A549 (cell line): Measurements from ENCODE around the gene FOLR3. TPM values are rescaled to one million over a fixed set of nuclear protein-coding genes. Genes with fewer than 3 reads are reported as not detected.
"Not testable (repeated sequence)": the region's sequence is repeated elsewhere in the genome, so short reads cannot be mapped to it uniquely, and the experiment has no call there.

Source experiments
- ATAC-seq, 2 experiments: fragments of 200-7000 bp in 1 of 2; fragments of >200 bp in 1 of 2; cut with Nextera tagmentation in 1 of 2; cut with Tn5 transposase in 1 of 2; 3 replicates each; pipeline versions ENCODE4 v1.8.0 to v1.9.1; 2018 to 2020; ENCODE audit warnings: mild to moderate bottlenecking in 1 of 2, moderate library complexity in 1 of 2
- CTCF ChIA-PET: fragments of 300-600 bp; sonication (Branson Sonifier 250); formaldehyde crosslinking; extraction: SDS; loops from one replicate; lab custom pipeline; 2021; ENCODE audit warnings: antibody characterized with exemption, inconsistent platforms; lab: Yijun Ruan, JAX
- POLR2A ChIA-PET: fragments of 350-600 bp; formaldehyde crosslinking; extraction: SDS; loops from one replicate; lab custom pipeline; 2021; ENCODE audit warnings: antibody characterized with exemption, inconsistent platforms; lab: Yijun Ruan, JAX
- DNase-seq, 2 experiments: peaks; one replicate each; pipeline versions ENCODE4 v3.0.0 to v3.0.0-alpha.2; 2011 to 2016; ENCODE audit warnings: low read depth in 1 of 2, low spot score in 1 of 2
- FAIRE-seq: peaks from 2 replicates; lab custom pipeline; 2011; peaks lifted over from hg19 to GRCh38; lab: Jason Lieb, UNC
- H3K27ac ChIP-seq, 2 experiments: fragments of >200 bp; sonication (Bioruptor Twin); formaldehyde crosslinking; 3 replicates each; pipeline ENCODE4 v1.5.1; 2016 to 2017
- H3K4me1 ChIP-seq: fragments of >200 bp; sonication (Bioruptor Twin); formaldehyde crosslinking; 3 replicates; pipeline ENCODE4 v1.6.1; 2016
- H3K4me2 ChIP-seq: fragments of >200 bp; sonication (Bioruptor Twin); formaldehyde crosslinking; 3 replicates; pipeline ENCODE4 v1.6.1; 2016
- H3K4me3 ChIP-seq: fragments of >200 bp; sonication (Bioruptor Twin); formaldehyde crosslinking; 3 replicates; pipeline ENCODE4 v1.5.1; 2016
- H3K9me3 ChIP-seq: fragments of >200 bp; sonication (Bioruptor Twin); formaldehyde crosslinking; 3 replicates; pipeline ENCODE4 v1.6.1; 2016
- ATOH8 ChIP-seq: fragments of 250-450 bp; sonication (Bioruptor Pico); IDR thresholded peaks from 2 replicates; pipeline ENCODE4 v1.5.0; 2020; ENCODE audit warnings: low read depth, mild to moderate bottlenecking, moderate library complexity
- CBX2 ChIP-seq: fragments of 200-600 bp; sonication (generic); IDR thresholded peaks from 2 replicates; pipeline ENCODE4 v1.6.1; 2016; ENCODE audit warnings: low read depth, mild to moderate bottlenecking, borderline replicate concordance
- CEBPB ChIP-seq, 2 experiments: fragments of >200 bp in 1 of 2; sonication (Bioruptor Twin) in 1 of 2; formaldehyde crosslinking in 1 of 2; IDR thresholded peaks; 2 replicates each; pipeline ENCODE4 v1.6.1; 2012 to 2016
- ELK1 ChIP-seq: fragments of 150-350 bp; IDR thresholded peaks from 2 replicates; pipeline ENCODE4 v1.6.1; 2014; ENCODE audit warnings: low read depth, mild to moderate bottlenecking, low read length
- ESRRA ChIP-seq: fragments of 150-350 bp; IDR thresholded peaks from 2 replicates; pipeline ENCODE4 v1.6.1; 2014; ENCODE audit warnings: mild to moderate bottlenecking, low read length, borderline replicate concordance
- FOXS1 ChIP-seq: fragments of 250-450 bp; sonication (Bioruptor Pico); IDR thresholded peaks from 2 replicates; pipeline ENCODE4 v1.5.0; 2020; ENCODE audit warnings: mild to moderate bottlenecking, moderate library complexity
- GATA3 ChIP-seq: IDR thresholded peaks from 2 replicates; pipeline ENCODE4 v1.6.1; 2012; ENCODE audit warnings: borderline replicate concordance
- HDAC2 ChIP-seq: fragments of 200-600 bp; sonication (generic); IDR thresholded peaks from 2 replicates; pipeline ENCODE4 v1.6.1; 2016
- HEYL ChIP-seq: fragments of 250-450 bp; sonication (Bioruptor Pico); IDR thresholded peaks from 2 replicates; pipeline ENCODE4 v1.8.0; 2021; ENCODE audit warnings: mild to moderate bottlenecking, moderate library complexity
- HOXB13 ChIP-seq: fragments of 250-450 bp; sonication (Bioruptor Pico); IDR thresholded peaks from 2 replicates; pipeline ENCODE4 v1.5.0; 2020; ENCODE audit warnings: low read depth, mild to moderate bottlenecking, moderate library complexity
- JUN ChIP-seq, 2 experiments: fragments of >200 bp; sonication (Bioruptor Twin); formaldehyde crosslinking; IDR thresholded peaks; 2 replicates in 1 of 2; 3 replicates in 1 of 2; pipeline ENCODE4 v1.6.1; 2016 to 2017
- JUNB ChIP-seq: fragments of >200 bp; sonication (Bioruptor Twin); formaldehyde crosslinking; IDR thresholded peaks from 2 replicates; pipeline ENCODE4 v1.6.1; 2016
- NPAS2 ChIP-seq: fragments of 250-450 bp; sonication (Bioruptor Pico); IDR thresholded peaks from 2 replicates; pipeline ENCODE4 v1.8.0; 2022; ENCODE audit warnings: mild to moderate bottlenecking, moderate library complexity, borderline replicate concordance
- NR3C1 ChIP-seq: fragments of >200 bp; sonication (Bioruptor Twin); formaldehyde crosslinking; IDR thresholded peaks from 3 replicates; pipeline ENCODE4 v1.6.1; 2017
- PBX3 ChIP-seq: IDR thresholded peaks from 2 replicates; pipeline ENCODE4 v1.6.1; 2012
- PHF8 ChIP-seq: fragments of 200-600 bp; sonication (generic); IDR thresholded peaks from 2 replicates; pipeline ENCODE4 v1.6.1; 2016; ENCODE audit warnings: low read depth, mild to moderate bottlenecking, antibody characterized with exemption, moderate library complexity, borderline replicate concordance
- POLR2A ChIP-seq: IDR thresholded peaks from 2 replicates; pipeline ENCODE4 v1.6.1; 2012; ENCODE audit warnings: mild to moderate bottlenecking, low read length
- RAD21 ChIP-seq, 2 experiments: fragments of >200 bp in 1 of 2; sonication (Bioruptor Twin) in 1 of 2; formaldehyde crosslinking in 1 of 2; IDR thresholded peaks in 1 of 2; conservative IDR thresholded peaks in 1 of 2; 2 replicates in 1 of 2; 3 replicates in 1 of 2; pipeline ENCODE4 v1.6.1; 2012 to 2018; ENCODE audit warnings: inconsistent platforms in 1 of 2
- RARB ChIP-seq: fragments of 250-450 bp; sonication (Bioruptor Pico); IDR thresholded peaks from 2 replicates; pipeline ENCODE4 v1.8.0; 2021; ENCODE audit warnings: mild to moderate bottlenecking, moderate library complexity
- TFCP2L1 ChIP-seq: fragments of 250-450 bp; sonication (Bioruptor Pico); IDR thresholded peaks from 2 replicates; pipeline ENCODE4 v1.5.0; 2021; ENCODE audit warnings: mild to moderate bottlenecking
- ZC3H11A ChIP-seq: fragments of 450-650 bp; IDR thresholded peaks from 2 replicates; pipeline ENCODE4 v1.6.1; 2014; ENCODE audit warnings: antibody characterized with exemption, mild to moderate bottlenecking
- ZFP36 ChIP-seq: fragments of 450-650 bp; IDR thresholded peaks from 2 replicates; pipeline ENCODE4 v1.6.1; 2014; ENCODE audit warnings: borderline replicate concordance; ENCODE audit not compliant: partially characterized antibody
- ZSCAN20 ChIP-seq: fragments of 250-450 bp; sonication (Bioruptor Pico); IDR thresholded peaks from 2 replicates; pipeline ENCODE4 v1.8.0; 2022; ENCODE audit warnings: mild to moderate bottlenecking, moderate library complexity
- WGBS: methylation state at CpG from one replicate; pipeline ENCODE4 v1.1.6; 2017; ENCODE audit errors: missing lambda C conversion rate; 5-methylcytosine and 5-hydroxymethylcytosine counted together
- polyA plus RNA-seq, 4 experiments: library from polyadenylated mRNA; depleted of rRNA in 3 of 4; stranded (reverse); fragments of >200 nt; fragmentation: RNase III in 1 of 4; extraction: RNeasy Plus Mini Kit Qiagen cat#74134 plus additional on column Dnase treatment in 1 of 4; gene quantifications; 2 replicates in 3 of 4; 3 replicates in 1 of 4; pipeline ENCODE4 v1.2.3, GENCODE V29; 2011 to 2017
- TF ChIP-seq, protein P1 (sequence below): IDR thresholded peaks from 2 replicates; pipeline ENCODE4 v1.6.1; 2012; ENCODE audit warnings: low read depth, borderline replicate concordance

The FOLR3 gene
- polyA plus RNA-seq, 2 of the 4 experiments (the other 2 are of a cell fraction), result not detected

DNA sequence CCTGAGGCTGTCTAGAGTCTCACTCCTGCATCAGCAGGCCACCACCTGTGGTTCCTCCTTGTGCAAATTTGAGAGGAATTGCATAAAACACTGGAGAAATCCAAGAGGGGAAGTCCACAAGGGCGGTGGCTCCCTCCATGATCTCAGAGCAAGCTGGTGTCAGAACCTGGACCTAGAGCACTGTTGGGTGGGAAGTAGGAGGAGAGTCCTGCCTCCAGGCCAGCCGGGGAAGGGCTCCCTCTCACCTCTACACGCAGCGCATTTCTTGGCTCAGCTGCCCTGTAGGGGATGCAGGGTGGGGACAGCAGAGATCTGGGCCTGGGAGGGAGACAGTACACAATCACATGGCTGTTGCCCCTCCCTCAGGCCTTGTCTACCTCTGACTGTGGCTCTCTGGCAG lies 36.5 kb downstream of the FOLR3 start:
- CTCF ChIA-PET, result interaction anchor here (1.9 to 5.9 kb wide), 2 partner anchors 12 to 147 kb away, joined by 6 to 25 read pairs; no protein-coding TSS in a partner anchor
- FAIRE-seq, POLR2A ChIA-PET, H3K4me3 ChIP-seq, H3K4me1 ChIP-seq, H3K27ac ChIP-seq, DNase-seq, H3K9me3 ChIP-seq, H3K4me2 ChIP-seq: not testable (repeated sequence)
- 87% methylated on average over 4 of the region's 4 CpGs for WGBS
- ATAC-seq, result peak in 1 of 2 experiments; percentile 13; a peak in 2 of 6 replicates

- POLR2A ChIA-PET, result no interaction called here
These were observed 37.8 kb downstream of the FOLR3 start for GRCh38 chr11:72173291-72173690.

DNA sequence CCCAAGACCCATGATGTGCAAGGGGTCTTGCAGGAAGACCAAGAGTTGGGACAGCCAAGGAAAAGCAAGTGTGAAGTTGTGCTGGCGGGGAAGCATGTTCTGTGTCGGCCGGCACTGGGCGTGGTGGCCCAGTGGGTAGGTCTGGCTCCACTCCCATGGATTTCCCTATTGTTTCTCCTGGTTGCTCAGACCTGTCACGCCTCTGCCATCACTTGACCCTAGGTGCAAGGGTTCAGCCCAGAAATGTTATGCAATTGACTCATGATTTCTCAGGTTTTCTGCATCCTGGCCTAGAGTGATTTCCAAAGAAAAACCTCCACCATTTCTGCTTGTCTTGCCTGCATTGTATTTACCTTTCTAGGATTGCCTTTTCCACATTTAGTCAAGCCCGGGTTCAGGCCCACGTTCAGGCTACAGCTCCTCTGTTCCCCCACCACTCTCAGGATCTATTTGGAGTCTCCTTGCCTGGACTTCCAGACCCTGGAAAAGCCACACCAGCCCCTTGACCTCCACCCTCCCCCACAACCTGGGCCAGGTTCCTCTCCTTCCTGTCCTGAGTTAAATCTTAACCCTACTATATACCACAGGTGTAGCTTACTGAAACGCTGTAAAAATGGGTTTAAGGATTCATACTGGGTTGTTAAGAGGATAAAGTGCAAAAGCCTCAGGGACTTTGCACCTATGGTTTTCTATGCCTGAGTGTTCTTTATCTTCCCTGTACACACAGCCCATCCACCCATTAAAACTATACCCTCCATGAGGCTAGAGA lies 39.0 kb downstream of the FOLR3 start:
- DNase-seq (no peak), ATAC-seq (no peak), FAIRE-seq (no peak)
- CTCF ChIA-PET, result interaction anchor here (0.6 to 2.3 kb wide), 5 partner anchors 9 to 239 kb away, joined by 3 to 13 read pairs (median 5); no protein-coding TSS in a partner anchor
- TF ChIP-seq, protein P1, sequence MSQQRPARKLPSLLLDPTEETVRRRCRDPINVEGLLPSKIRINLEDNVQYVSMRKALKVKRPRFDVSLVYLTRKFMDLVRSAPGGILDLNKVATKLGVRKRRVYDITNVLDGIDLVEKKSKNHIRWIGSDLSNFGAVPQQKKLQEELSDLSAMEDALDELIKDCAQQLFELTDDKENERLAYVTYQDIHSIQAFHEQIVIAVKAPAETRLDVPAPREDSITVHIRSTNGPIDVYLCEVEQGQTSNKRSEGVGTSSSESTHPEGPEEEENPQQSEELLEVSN, result no peak
- TF ChIP-seq FOXS1 (no peak), PBX3 (no peak), JUNB (no peak), GATA3 (no peak), ELK1 (no peak), ZSCAN20 (CRISPR knock-in tag) (no peak), CBX2 (no peak), CEBPB (IDR thresholded peaks at IDR 0.05) (no peak), RARB (CRISPR knock-in tag) (no peak), ZFP36 (no peak), JUN (IDR thresholded peaks at IDR 0.05) (no peak), RAD21 (conservative IDR thresholded peaks at IDR 0.05 in 1 of 2, IDR thresholded peaks at IDR 0.05 in 1 of 2) (no peak)
- TF ChIP-seq, all 56 proteins: peak for 0
- no peak overlapping the region for H3K4me2 ChIP-seq
- no peak overlapping the region for H3K4me3 ChIP-seq
- H3K4me1 ChIP-seq, result peaks cover 11% of the 10 kb centered on the region; the same call in 1 of the 3 replicates
- WGBS, result 65% methylated on average over 8 of the region's 8 CpGs
- POLR2A ChIA-PET, result no interaction called here
- H3K27ac ChIP-seq, result no peak overlapping the region
- no peaks in the 10 kb centered on the region for H3K9me3 ChIP-seq

More at GRCh38 chr11:72173291-72173690, 37.8 kb downstream of the FOLR3 start:
- ATAC-seq (no peak), FAIRE-seq (no peak), DNase-seq (no peak)
- no peak overlapping the region for H3K27ac ChIP-seq
- CTCF ChIA-PET, result interaction anchor here (0.6 to 2.2 kb wide), 3 partner anchors 10 to 148 kb away, joined by 3 to 13 read pairs (median 6); no protein-coding TSS in a partner anchor
- no peak overlapping the region for H3K4me2 ChIP-seq
- 0 out of 3 replicates have a peak, but pooled peaks cover 3% of the 10 kb centered on the region for H3K4me1 ChIP-seq
- WGBS, result 77% methylated on average over 3 of the region's 3 CpGs
- no peaks in the 10 kb centered on the region for H3K9me3 ChIP-seq
- TF ChIP-seq, protein P1, result no peak
- TF ChIP-seq POLR2A, result no peak
- no peak for TF ChIP-seq NR3C1
- no peak for TF ChIP-seq ESRRA
- no peak for TF ChIP-seq HEYL (CRISPR knock-in tag)
- TF ChIP-seq TFCP2L1 (CRISPR knock-in tag), result no peak
- TF ChIP-seq HDAC2, result no peak
- TF ChIP-seq HOXB13 (CRISPR knock-in tag), result no peak
- TF ChIP-seq ZC3H11A, result no peak
- no peak for TF ChIP-seq RAD21 (conservative IDR thresholded peaks at IDR 0.05 in 1 of 2, IDR thresholded peaks at IDR 0.05 in 1 of 2)
- TF ChIP-seq NPAS2 (CRISPR knock-in tag), result no peak
- TF ChIP-seq ATOH8 (CRISPR knock-in tag), result no peak
- no peak for TF ChIP-seq PHF8
- no peak overlapping the region for H3K4me3 ChIP-seq
